GM23338 (cell line): ENCODE results near the gene CMIP. TPM values are rescaled to one million over a fixed set of nuclear protein-coding genes. Genes with fewer than 3 reads are reported as not detected.

Experiments used
- EZH2phosphoT487 ChIP-seq: fragments of 200-600 bp; sonication (generic); IDR thresholded peaks from one replicate; pipeline ENCODE4 v1.8.1; 2018; ENCODE audit warnings: antibody characterized with exemption; ENCODE audit not compliant: unreplicated experiment
- REST ChIP-seq: IDR thresholded peaks from one replicate; pipeline ENCODE4 v1.6.1; 2018; ENCODE audit warnings: antibody characterized with exemption; ENCODE audit not compliant: unreplicated experiment
- polyA plus RNA-seq: library from polyadenylated mRNA; unstranded; fragments of >200 nt; fragmentation: Nextera tagmentation; extraction: Ambion mirVana; gene quantifications from 2 replicates; pipeline ENCODE4 v1.2.1, GENCODE V29; 2016
- total RNA-seq: library from RNA; depleted of rRNA; stranded (reverse); fragments of >200 nt; shearing (Covaris generic); gene quantifications from 2 replicates; pipeline ENCODE4 v1.2.3, GENCODE V29; 2014
- TF ChIP-seq, protein P1 (sequence below): fragments of 250-450 bp; sonication (Bioruptor Pico); IDR thresholded peaks from 2 replicates; pipeline ENCODE4 v1.5.0; 2020; ENCODE audit warnings: mild to moderate bottlenecking, moderate library complexity

CMIP gene
- total and polyA plus RNA-seq, 2 experiments from 2014 or later: 9.5 to 62.3 TPM

DNA sequence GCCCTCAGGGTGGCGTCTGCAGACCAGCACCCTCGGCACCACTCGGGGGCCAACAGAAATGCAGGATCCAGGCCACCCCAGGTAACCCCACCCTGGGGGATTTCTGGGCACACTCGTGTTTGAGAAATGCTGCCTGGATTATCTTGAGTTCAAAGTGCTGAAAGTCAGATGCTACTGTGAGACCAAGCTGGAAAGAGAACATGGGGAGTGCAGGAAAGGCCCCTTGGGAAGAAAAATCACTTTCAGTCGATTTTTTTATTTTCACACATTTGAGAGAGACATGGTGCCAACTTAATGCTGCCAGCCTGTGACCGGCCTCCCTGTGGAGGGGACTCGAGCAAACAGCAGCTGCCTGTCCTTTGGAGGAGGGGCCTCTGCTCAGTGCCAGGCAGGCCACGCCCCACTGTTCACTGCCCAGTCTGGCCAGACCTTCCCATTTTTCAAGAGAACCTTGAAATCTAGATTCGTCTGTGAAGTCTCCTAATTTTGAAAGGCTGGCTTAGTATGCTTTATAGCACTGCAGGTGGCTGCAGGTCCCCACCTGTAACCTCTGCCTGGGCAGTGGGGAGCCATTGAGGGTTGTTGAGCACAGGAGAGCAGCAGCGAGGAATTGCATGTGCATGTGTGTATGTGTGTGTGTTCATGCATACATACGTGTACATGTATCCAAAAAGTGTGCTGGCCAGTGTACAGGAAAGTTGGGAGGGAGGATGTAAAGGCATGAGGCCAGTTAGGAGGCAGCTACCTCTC, 263.8 kb downstream of the CMIP start (continued):
- TF ChIP-seq, protein P1, sequence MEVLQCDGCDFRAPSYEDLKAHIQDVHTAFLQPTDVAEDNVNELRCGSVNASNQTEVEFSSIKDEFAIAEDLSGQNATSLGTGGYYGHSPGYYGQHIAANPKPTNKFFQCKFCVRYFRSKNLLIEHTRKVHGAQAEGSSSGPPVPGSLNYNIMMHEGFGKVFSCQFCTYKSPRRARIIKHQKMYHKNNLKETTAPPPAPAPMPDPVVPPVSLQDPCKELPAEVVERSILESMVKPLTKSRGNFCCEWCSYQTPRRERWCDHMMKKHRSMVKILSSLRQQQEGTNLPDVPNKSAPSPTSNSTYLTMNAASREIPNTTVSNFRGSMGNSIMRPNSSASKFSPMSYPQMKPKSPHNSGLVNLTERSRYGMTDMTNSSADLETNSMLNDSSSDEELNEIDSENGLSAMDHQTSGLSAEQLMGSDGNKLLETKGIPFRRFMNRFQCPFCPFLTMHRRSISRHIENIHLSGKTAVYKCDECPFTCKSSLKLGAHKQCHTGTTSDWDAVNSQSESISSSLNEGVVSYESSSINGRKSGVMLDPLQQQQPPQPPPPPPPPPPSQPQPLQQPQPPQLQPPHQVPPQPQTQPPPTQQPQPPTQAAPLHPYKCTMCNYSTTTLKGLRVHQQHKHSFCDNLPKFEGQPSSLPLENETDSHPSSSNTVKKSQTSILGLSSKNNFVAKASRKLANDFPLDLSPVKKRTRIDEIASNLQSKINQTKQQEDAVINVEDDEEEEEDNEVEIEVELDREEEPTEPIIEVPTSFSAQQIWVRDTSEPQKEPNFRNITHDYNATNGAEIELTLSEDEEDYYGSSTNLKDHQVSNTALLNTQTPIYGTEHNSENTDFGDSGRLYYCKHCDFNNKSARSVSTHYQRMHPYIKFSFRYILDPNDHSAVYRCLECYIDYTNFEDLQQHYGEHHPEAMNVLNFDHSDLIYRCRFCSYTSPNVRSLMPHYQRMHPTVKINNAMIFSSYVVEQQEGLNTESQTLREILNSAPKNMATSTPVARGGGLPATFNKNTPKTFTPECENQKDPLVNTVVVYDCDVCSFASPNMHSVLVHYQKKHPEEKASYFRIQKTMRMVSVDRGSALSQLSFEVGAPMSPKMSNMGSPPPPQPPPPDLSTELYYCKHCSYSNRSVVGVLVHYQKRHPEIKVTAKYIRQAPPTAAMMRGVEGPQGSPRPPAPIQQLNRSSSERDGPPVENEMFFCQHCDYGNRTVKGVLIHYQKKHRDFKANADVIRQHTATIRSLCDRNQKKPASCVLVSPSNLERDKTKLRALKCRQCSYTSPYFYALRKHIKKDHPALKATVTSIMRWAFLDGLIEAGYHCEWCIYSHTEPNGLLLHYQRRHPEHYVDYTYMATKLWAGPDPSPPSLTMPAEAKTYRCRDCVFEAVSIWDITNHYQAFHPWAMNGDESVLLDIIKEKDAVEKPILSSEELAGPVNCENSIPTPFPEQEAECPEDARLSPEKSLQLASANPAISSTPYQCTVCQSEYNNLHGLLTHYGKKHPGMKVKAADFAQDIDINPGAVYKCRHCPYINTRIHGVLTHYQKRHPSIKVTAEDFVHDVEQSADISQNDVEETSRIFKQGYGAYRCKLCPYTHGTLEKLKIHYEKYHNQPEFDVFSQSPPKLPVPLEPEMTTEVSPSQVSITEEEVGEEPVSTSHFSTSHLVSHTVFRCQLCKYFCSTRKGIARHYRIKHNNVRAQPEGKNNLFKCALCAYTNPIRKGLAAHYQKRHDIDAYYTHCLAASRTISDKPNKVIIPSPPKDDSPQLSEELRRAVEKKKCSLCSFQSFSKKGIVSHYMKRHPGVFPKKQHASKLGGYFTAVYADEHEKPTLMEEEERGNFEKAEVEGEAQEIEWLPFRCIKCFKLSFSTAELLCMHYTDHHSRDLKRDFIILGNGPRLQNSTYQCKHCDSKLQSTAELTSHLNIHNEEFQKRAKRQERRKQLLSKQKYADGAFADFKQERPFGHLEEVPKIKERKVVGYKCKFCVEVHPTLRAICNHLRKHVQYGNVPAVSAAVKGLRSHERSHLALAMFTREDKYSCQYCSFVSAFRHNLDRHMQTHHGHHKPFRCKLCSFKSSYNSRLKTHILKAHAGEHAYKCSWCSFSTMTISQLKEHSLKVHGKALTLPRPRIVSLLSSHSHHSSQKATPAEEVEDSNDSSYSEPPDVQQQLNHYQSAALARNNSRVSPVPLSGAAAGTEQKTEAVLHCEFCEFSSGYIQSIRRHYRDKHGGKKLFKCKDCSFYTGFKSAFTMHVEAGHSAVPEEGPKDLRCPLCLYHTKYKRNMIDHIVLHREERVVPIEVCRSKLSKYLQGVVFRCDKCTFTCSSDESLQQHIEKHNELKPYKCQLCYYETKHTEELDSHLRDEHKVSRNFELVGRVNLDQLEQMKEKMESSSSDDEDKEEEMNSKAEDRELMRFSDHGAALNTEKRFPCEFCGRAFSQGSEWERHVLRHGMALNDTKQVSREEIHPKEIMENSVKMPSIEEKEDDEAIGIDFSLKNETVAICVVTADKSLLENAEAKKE (CRISPR knock-in tag): no peak
- TF ChIP-seq REST: no peak
- TF ChIP-seq EZH2phosphoT487: no peak
